GM21447 (cell line): ENCODE results near the gene CNN2.
"Not testable (repeated sequence)": the region's sequence is repeated elsewhere in the genome, so short reads cannot be mapped to it uniquely, and the experiment has no call there.

Experiments used
- ATAC-seq: cut with Tn5 transposase; IDR thresholded peaks from one replicate; pipeline ENCODE4 v1.9.1; 2021; ENCODE audit not compliant: unreplicated experiment

The CNN2 gene

GRCh38 chr19:1010586-1011510 lies 15.6 kb upstream of the CNN2 start:
- no peak for ATAC-seq

- no peak for ATAC-seq
Measured at GRCh38 chr19:1011831-1012333, 14.5 kb upstream of the CNN2 start.

- no peak for ATAC-seq
Measured at GRCh38 chr19:1012334-1012733, 14.1 kb upstream of the CNN2 start.

GRCh38 chr19:1013218-1013617 lies 13.2 kb upstream of the CNN2 start:
- no peak for ATAC-seq

GRCh38 chr19:1014161-1015060 lies 12.0 kb upstream of the CNN2 start:
- no peak for ATAC-seq

- no peak for ATAC-seq
Measured at GRCh38 chr19:1015061-1015781, 11.2 kb upstream of the CNN2 start.

- no peak for ATAC-seq
Measured at GRCh38 chr19:1015782-1016646, 10.4 kb upstream of the CNN2 start.

GRCh38 chr19:1016647-1017114 lies 9.7 kb upstream of the CNN2 start:
- ATAC-seq, result no peak

- ATAC-seq, result no peak
Measured at GRCh38 chr19:1017115-1017905, 9.1 kb upstream of the CNN2 start.

GRCh38 chr19:1017906-1018305 lies 8.5 kb upstream of the CNN2 start:
- no peak for ATAC-seq

- no peak for ATAC-seq
Measured at GRCh38 chr19:1018393-1018792, 8.0 kb upstream of the CNN2 start.

- no peak for ATAC-seq
Measured at GRCh38 chr19:1018932-1019615, 7.3 kb upstream of the CNN2 start.

- ATAC-seq, result no peak
Measured at GRCh38 chr19:1019616-1019961, 6.8 kb upstream of the CNN2 start.

GRCh38 chr19:1019980-1020867 lies 6.2 kb upstream of the CNN2 start:
- ATAC-seq, result no peak

GRCh38 chr19:1020868-1021425 lies 5.5 kb upstream of the CNN2 start, which contains the start of gene TMEM259:
TSS of gene TMEM259 (minus strand) at chr19:1021123. CDS start at chr19:1020996, 127 bp downstream.
- ATAC-seq, result peak; percentile 70

- not testable (repeated sequence) for ATAC-seq
Measured at GRCh38 chr19:1023883-1024188, 2.6 kb upstream of the CNN2 start.

- not testable (repeated sequence) for ATAC-seq
Measured at GRCh38 chr19:1025080-1025479, 1.3 kb upstream of the CNN2 start.
